Stimulated activated CD4-positive, alpha-beta T cell treated with anti-CD3 and anti-CD28 coated beads, Interleukin-2, amount 100 ng/mL, for 4 hours (primary cell): ENCODE measurements around the gene GKAP1.
A peak's percentile ranks its signal among the peaks of the same experiment; 100 is the strongest.
"Not testable (repeated sequence)": the region's sequence is repeated elsewhere in the genome, so short reads cannot be mapped to it uniquely, and the experiment has no call there.

Experiments
- DNase-seq: peaks from one replicate; pipeline ENCODE4 v3.0.0-alpha.2; 2020; ENCODE audit warnings: low read depth

GKAP1 gene

GRCh38 chr9:83817356-83818278 lies at the start of gene GKAP1:
Gene GKAP1, minus strand, starts transcription at chr9:83817769. Its CDS starts 11,252 bp downstream, at chr9:83806517.
- DNase-seq = peak; percentile 70

GRCh38 chr9:83849895-83850294 lies 32.3 kb upstream of the GKAP1 start:
- DNase-seq = not testable (repeated sequence)

GRCh38 chr9:83837070-83837643 lies 19.6 kb upstream of the GKAP1 start:
- not testable (repeated sequence) for DNase-seq

GRCh38 chr9:83830426-83831071 lies 13.0 kb upstream of the GKAP1 start:
- not testable (repeated sequence) for DNase-seq

- not testable (repeated sequence) for DNase-seq
These were observed 7.5 kb upstream of the GKAP1 start for GRCh38 chr9:83824986-83825623.

GRCh38 chr9:83817011-83817355 lies 586 bp downstream of the GKAP1 start:
- peak; percentile 11 for DNase-seq

- DNase-seq = not testable (repeated sequence)
These were observed 2.4 kb downstream of the GKAP1 start for GRCh38 chr9:83815120-83815519.

GRCh38 chr9:83809213-83809612 lies 8.4 kb downstream of the GKAP1 start:
- DNase-seq = not testable (repeated sequence)

GRCh38 chr9:83804454-83804853 lies 13.1 kb downstream of the GKAP1 start:
- DNase-seq = not testable (repeated sequence)

GRCh38 chr9:83803941-83804340 lies 13.6 kb downstream of the GKAP1 start:
- not testable (repeated sequence) for DNase-seq

GRCh38 chr9:83800236-83801033 lies 17.1 kb downstream of the GKAP1 start:
- no peak for DNase-seq

GRCh38 chr9:83794051-83794450 lies 23.5 kb downstream of the GKAP1 start:
- no peak for DNase-seq

GRCh38 chr9:83792746-83793145 lies 24.8 kb downstream of the GKAP1 start:
- DNase-seq = no peak

- no peak for DNase-seq
These were observed 39.4 kb downstream of the GKAP1 start for GRCh38 chr9:83778164-83778563.

GRCh38 chr9:83775932-83776331 lies 41.6 kb downstream of the GKAP1 start:
- DNase-seq = no peak

GRCh38 chr9:83772860-83773259 lies 44.7 kb downstream of the GKAP1 start:
- no peak for DNase-seq

- DNase-seq = no peak
These were observed 52.2 kb downstream of the GKAP1 start for GRCh38 chr9:83765376-83765775.

- no peak for DNase-seq
These were observed 63.1 kb downstream of the GKAP1 start for GRCh38 chr9:83754383-83754977.

GRCh38 chr9:83749706-83750105 lies 67.9 kb downstream of the GKAP1 start:
- DNase-seq = no peak

GRCh38 chr9:83744206-83744605 lies 73.4 kb downstream of the GKAP1 start:
- no peak for DNase-seq

- no peak for DNase-seq
These were observed 83.8 kb downstream of the GKAP1 start for GRCh38 chr9:83733739-83734138.
